ENCODE measurements around the gene RALGAPA1.
"Not testable (repeated sequence)": the region's sequence is repeated elsewhere in the genome, so short reads cannot be mapped to it uniquely, and the experiment has no call there.

GRCh38 chr14:35776085-35776484 is 33.0 kb downstream of the RALGAPA1 start:
- not testable (repeated sequence) for TF ChIP-seq POLR2A, CTCF (IDR thresholded peaks at IDR 0.05)

Measured in suprapubic skin (tissue), 3 donors.